HG03135 (cell line): ENCODE data around the gene CELA2A.
"Not testable (repeated sequence)": the region's sequence is repeated elsewhere in the genome, so short reads cannot be mapped to it uniquely, and the experiment has no call there.

ENCODE experiments used
- ATAC-seq: cut with Tn5 transposase; IDR thresholded peaks from one replicate; pipeline ENCODE4 v1.9.1; 2021; ENCODE audit warnings: mild to moderate bottlenecking, moderate library complexity; ENCODE audit not compliant: unreplicated experiment

CELA2A gene

DNA sequence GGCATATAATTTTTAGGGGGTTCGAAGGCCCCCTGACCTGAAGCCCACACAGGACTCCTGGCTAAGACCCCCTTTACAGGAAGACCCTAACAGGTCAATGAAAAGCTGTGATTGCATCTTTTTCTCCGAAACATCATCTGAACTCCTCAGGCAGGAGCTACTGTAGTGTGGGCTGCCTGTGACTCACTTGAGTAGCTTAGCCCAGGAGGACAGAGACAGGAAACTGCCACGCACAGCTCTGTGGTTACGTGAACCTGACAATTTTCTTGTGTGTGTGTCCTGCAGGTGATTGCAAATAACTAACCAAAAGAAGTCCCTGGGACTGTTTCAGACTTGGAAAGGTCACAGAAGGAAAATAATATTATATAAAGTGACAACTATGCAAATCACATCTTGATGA lies 34.5 kb downstream of the CELA2A start:
- not testable (repeated sequence) for ATAC-seq

DNA sequence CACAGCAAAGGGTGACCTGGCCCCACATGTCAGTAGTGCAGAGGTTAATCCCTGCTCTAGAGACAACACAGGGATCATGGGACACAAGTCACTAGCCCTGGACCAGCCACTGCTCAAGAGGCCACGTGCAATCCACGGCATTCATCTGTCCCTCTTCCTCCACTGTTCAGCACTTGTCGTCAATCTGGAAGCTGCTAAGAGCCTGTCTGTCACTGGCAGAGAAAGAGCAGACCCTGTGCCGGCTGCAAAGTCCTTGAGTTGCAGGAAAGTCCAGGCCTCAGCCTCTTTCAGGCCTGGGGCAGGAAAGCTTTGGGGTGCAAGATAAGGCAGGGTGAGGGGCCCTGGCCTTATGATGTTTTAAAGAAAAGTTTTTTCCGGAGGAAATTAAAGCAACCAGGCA lies 36.1 kb downstream of the CELA2A start:
- ATAC-seq: no peak

DNA sequence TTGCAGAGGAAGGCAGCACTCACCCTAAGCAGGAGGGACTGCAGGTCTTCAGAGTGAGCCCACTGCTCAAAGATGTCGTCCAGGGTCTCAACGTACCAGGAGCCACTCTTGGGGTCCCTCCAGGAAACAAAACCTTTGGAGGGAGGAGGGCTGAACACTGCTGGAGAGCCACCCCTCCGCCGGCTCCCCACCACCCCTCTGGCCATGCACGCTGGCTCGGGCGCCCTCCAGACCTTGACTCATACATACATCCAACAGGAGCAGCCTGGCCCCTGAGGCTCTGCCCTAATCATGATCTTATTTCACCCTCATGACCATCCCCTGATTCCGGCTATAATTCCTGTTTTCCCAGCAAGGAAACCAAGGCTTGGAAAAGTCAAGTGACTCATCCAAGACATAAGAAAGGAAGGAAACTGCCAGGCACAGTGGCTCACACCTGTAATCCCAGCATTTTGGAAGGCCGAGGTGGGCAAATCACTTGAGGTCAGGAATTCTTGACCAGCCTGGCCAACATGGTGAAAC lies 37.4 kb downstream of the CELA2A start:
- ATAC-seq: no peak

- ATAC-seq: no peak
Measured at GRCh38 chr1:15500184-15501178, 43.9 kb downstream of the CELA2A start.

GRCh38 chr1:15501208-15502032 lies 44.9 kb downstream of the CELA2A start:
- no peak for ATAC-seq

DNA sequence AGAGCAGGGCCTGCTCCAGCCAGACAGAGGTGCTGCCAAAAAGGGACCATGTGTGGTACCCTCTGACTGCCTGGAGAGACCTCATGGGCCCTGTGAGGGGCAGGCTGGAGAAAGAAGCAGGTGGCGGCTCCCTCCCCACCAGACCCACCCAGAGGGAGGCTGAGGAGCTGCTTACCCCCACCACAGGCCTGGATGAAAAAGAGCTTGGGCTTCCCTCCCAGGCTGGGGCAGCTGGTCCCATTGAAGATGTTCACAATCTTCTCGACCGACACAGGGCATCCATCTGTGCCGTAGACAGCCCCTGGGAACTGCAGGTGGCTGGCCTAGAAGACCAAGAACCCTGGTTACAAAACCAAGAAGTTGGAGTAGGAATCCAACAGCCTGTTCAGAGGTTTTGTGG lies 47.9 kb downstream of the CELA2A start:
- no peak for ATAC-seq

DNA sequence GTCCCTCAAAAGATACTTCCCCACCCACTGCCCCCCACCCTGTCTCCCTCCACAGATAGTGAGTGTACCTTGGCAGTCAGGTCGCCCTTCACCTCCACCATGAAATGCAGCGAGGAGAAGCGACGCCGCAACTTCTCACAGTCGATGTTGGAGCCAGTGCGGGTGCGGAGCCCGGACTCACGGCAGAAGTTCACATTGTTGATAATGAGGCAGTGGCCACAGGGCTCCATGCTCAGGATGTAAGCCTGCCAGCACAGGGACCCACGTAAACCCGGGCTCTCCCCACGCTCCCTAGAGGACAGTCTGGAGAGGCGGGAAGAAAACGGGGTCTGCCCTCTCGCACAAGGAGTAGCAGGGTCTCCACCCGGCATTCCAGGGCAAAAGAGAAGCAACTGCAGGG lies 50.3 kb downstream of the CELA2A start:
- ATAC-seq: no peak

GRCh38 chr1:15507278-15507677 lies 50.7 kb downstream of the CELA2A start:
- ATAC-seq: no peak

GRCh38 chr1:15508700-15509487 lies 52.4 kb downstream of the CELA2A start:
- no peak for ATAC-seq

GRCh38 chr1:15509586-15509985 lies 53.1 kb downstream of the CELA2A start:
- no peak for ATAC-seq

GRCh38 chr1:15510611-15511405 lies 54.3 kb downstream of the CELA2A start:
- no peak for ATAC-seq

- no peak for ATAC-seq
Measured at GRCh38 chr1:15513192-15513591, 56.7 kb downstream of the CELA2A start.

GRCh38 chr1:15513919-15514318 lies 57.4 kb downstream of the CELA2A start:
- no peak for ATAC-seq

GRCh38 chr1:15514557-15514956 lies 58.0 kb downstream of the CELA2A start:
- not testable (repeated sequence) for ATAC-seq

DNA sequence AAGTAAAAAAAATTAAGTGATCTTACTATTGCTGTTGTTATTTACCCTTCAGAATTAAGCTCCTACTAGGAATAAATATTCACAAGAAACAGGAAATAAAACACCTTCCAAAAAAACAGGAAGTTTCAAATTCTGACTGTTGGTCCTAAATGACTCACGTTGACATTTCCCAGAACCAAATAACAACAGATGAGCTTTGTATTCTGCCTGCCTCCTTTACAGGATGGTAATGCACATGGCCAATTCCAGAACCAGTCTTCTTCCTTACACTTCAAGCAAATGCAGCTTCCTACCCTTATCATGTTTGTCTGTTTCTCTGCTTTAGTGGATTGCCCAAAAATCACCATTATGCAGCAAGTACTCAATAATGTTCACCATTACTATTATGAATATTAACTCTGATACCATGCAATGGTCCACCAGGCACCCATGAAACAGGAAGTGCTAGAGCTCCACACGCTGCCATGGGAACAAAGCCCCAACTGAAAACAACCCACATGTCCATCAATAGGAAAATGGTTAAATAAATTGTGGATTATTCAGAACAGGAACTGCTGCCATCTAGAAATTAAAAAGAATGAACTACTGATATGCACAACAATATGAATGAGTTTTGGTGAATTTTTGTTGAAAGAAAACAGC lies 58.6 kb downstream of the CELA2A start:
- no peak for ATAC-seq

DNA sequence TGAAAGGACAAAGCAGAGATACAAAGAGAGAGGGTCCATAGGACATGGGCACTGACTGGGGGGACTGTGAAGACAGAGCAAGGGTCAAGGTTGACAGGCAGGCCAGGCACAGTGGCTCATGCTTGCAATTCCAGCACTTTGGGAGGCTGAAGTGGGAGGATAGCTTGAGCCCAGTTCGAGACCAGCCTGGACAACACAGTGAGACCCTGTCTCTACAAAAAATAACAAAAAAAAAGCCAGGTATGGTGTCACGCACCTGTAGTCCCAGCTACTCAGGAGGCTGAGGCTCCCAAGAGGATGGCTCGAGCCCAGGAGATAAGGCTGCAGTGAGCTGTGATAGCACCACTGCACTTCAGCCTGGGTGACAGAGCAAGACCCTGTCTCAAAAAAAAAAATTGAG lies 63.1 kb downstream of the CELA2A start:
- ATAC-seq: no peak

- not testable (repeated sequence) for ATAC-seq
Measured at GRCh38 chr1:15521206-15521906, 64.8 kb downstream of the CELA2A start.
